Testis (tissue), 3 donors: ENCODE data around the gene RPS4Y2. TPM values are rescaled to one million over a fixed set of nuclear protein-coding genes. Genes with fewer than 3 reads are reported as not detected.

ENCODE experiments used
- DNase-seq: peaks from one replicate; pipeline ENCODE4 v3.0.0-alpha.2; 2019
- H3K27ac ChIP-seq, 2 donors: fragments of 200-600 bp; sonication (generic); one replicate each; pipeline ENCODE4 v1.5.1; 2019
- H3K27me3 ChIP-seq: fragments of 200-600 bp; sonication (generic); one replicate; pipeline ENCODE4 v1.5.1; 2019
- H3K36me3 ChIP-seq: fragments of 200-600 bp; sonication (generic); one replicate; pipeline ENCODE4 v1.5.1; 2017; ENCODE audit warnings: low read depth; ENCODE audit errors: missing control alignments
- H3K4me1 ChIP-seq: fragments of 200-600 bp; sonication (generic); one replicate; pipeline ENCODE4 v1.5.1; 2019
- H3K4me3 ChIP-seq, 2 donors: fragments of 200-600 bp; sonication (generic); one replicate each; pipeline ENCODE4 v1.5.1; 2017 to 2019
- H3K9me3 ChIP-seq: fragments of 200-600 bp; sonication (generic); one replicate; pipeline ENCODE4 v1.5.1; 2017
- CTCF ChIP-seq, 3 experiments: fragments of 450-650 bp in 2 of 3; fragments of 200-600 bp in 1 of 3; sonication (generic) in 1 of 3; IDR thresholded peaks; one replicate each; pipeline ENCODE4 v1.5.1; 2016 to 2019; ENCODE audit warnings: antibody characterized with exemption in 3 of 3, mild to moderate bottlenecking in 2 of 3, moderate library complexity in 1 of 3
- POLR2A ChIP-seq: fragments of 450-650 bp; IDR thresholded peaks from one replicate; pipeline ENCODE4 v1.6.1; 2017; ENCODE audit warnings: antibody characterized with exemption, mild to moderate bottlenecking, moderate library complexity
- WGBS, 2 donors: methylation state at CpG; one replicate each; pipeline ENCODE4 v1.1.5; 2018; 5-methylcytosine and 5-hydroxymethylcytosine counted together
- intact Hi-C: fragments of 100-400 bp; cut with DNase I; formaldehyde crosslinking; loops from one replicate; pipeline ENCODE4 v1.15.1; 2023; ENCODE audit warnings: low total_unique reads
- polyA plus RNA-seq: library from polyadenylated mRNA; stranded (reverse); fragments of 350-450 nt; fragmentation: Illumina TruSeq; extraction: RNeasy Lipid Tissue Mini Kit (QIAGEN cat#74804); gene quantifications from one replicate; pipeline ENCODE4 v1.2.3, GENCODE V29; 2014; ENCODE audit warnings: low read depth, low replicate concordance; ENCODE audit not compliant: insufficient read depth
- total RNA-seq, 2 donors: library from RNA; depleted of rRNA; stranded (reverse); fragments of >200 nt; gene quantifications; one replicate each; pipeline ENCODE4 v1.2.3, GENCODE V29; 2016

Gene RPS4Y2
- total and polyA plus RNA-seq, 3 donors from 2014 or later: 1.1 to 2.0 TPM; not detected in 1

DNA sequence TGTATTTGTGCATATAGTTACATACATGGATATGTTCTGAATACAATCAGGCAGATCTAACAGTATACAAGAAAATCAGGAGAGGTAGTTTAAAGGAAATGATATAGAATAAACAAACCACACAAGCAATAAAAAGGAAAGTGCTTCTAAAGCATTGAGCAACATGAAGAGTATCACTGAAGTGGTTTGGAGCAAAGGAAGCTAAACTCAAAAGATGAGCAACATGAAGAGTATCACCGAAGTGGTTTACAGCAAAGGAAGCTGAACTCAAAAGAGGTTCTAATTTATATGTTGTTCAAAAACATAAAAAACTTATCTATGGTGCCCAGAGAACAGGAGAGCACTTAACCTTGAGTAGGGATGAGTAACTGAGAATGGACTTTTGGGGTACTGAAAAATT, 29.1 kb downstream of the RPS4Y2 start:
- H3K27ac ChIP-seq: no peak overlapping the region
- H3K9me3 ChIP-seq: no peaks in the 10 kb centered on the region
- no peaks in the 10 kb centered on the region for H3K27me3 ChIP-seq
- H3K36me3 ChIP-seq: no peaks in the 10 kb centered on the region
- intact Hi-C loops: no loop called here
- no peak overlapping the region for H3K4me3 ChIP-seq
- TF ChIP-seq CTCF (IDR thresholded peaks at IDR 0.05) (no peak), POLR2A (no peak)
- WGBS, 2 donors: 75 to 76% methylated on average over 1 of the region's 1 CpG
- H3K4me1 ChIP-seq: no peaks in the 10 kb centered on the region
- DNase-seq: no peak

- Histone ChIP-seq H3K4me1 (no peaks in the 10 kb centered on the region), H3K4me3 (no peak overlapping the region), H3K36me3 (no peaks in the 10 kb centered on the region), H3K9me3 (no peaks in the 10 kb centered on the region), H3K27me3 (no peaks in the 10 kb centered on the region), H3K27ac (no peak overlapping the region)
- DNase-seq: no peak
- intact Hi-C loops: no loop called here
- TF ChIP-seq CTCF (IDR thresholded peaks at IDR 0.05) (no peak), POLR2A (no peak)
- WGBS, 2 donors: 67% methylated on average over 3 of the region's 3 CpGs
Observed at GRCh38 chrY:20787076-20787475, 31.2 kb downstream of the RPS4Y2 start.

- H3K27ac ChIP-seq: no peak overlapping the region
- intact Hi-C loops: no loop called here
- 48 to 58% methylated on average over 17 to 18 of the region's 22 CpGs for WGBS, 2 donors
Observed at GRCh38 chrY:20798351-20799049, 42.6 kb downstream of the RPS4Y2 start.

GRCh38 chrY:20802659-20803058, 46.8 kb downstream of the RPS4Y2 start:
- Histone ChIP-seq H3K27ac (no peak overlapping the region), H3K9me3 (no peaks in the 10 kb centered on the region), H3K27me3 (no peaks in the 10 kb centered on the region), H3K4me1 (no peaks in the 10 kb centered on the region), H3K36me3 (no peaks in the 10 kb centered on the region), H3K4me3 (no peak overlapping the region)
- intact Hi-C loops: no loop called here
- 27 to 69% methylated on average over 2 of the region's 2 CpGs for WGBS, 2 donors
- TF ChIP-seq POLR2A (no peak), CTCF (IDR thresholded peaks at IDR 0.05) (no peak)
- DNase-seq: no peak

More at GRCh38 chrY:20798351-20799049, 42.6 kb downstream of the RPS4Y2 start:
- H3K9me3 ChIP-seq: no peaks in the 10 kb centered on the region
- no peaks in the 10 kb centered on the region for H3K27me3 ChIP-seq
- no peaks in the 10 kb centered on the region for H3K36me3 ChIP-seq
- no peak for TF ChIP-seq CTCF (IDR thresholded peaks at IDR 0.05)
- TF ChIP-seq POLR2A: no peak
- no peak for DNase-seq
- no peaks in the 10 kb centered on the region for H3K4me1 ChIP-seq
- H3K4me3 ChIP-seq: no peak overlapping the region

DNA sequence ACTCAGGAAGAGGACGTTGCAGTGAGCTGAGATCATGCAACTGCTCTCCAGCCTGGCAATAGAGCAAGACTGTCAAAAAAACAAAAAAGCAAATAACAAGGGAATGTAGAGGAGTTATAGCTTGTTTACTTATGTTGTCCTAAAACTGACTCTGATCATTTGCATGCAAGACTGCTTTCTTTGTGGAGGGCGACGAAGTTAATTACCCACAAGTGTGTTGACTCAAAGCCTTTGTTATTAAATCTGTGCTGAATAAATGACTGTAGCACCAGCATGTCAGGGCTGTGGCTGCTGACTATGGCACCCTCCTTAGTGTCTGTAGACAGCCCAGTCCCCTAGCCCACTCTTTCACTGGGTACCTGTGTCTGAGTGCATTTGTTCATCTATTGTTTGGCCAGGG, 50.3 kb downstream of the RPS4Y2 start:
- intact Hi-C loops: no loop called here
- 36 to 83% methylated on average over 1 to 3 of the region's 3 CpGs for whole genome bisulfite sequencing, 2 donors
- H3K27ac ChIP-seq: no peak overlapping the region
- no peak overlapping the region for H3K4me3 ChIP-seq
- no peaks in the 10 kb centered on the region for H3K36me3 ChIP-seq
- H3K9me3 ChIP-seq: no peaks in the 10 kb centered on the region
- DNase-seq: no peak
- no peaks in the 10 kb centered on the region for H3K27me3 ChIP-seq
- no peaks in the 10 kb centered on the region for H3K4me1 ChIP-seq
- TF ChIP-seq POLR2A (no peak), CTCF (IDR thresholded peaks at IDR 0.05) (no peak)
